Gastrocnemius medialis (tissue), 4 donors: ENCODE data around the gene SPIN3. TPM values are rescaled to one million over a fixed set of nuclear protein-coding genes. Genes with fewer than 3 reads are reported as not detected.

Source experiments
- ATAC-seq, 2 donors: fragments of 150-250 bp; one replicate each; pipeline ENCODE4 v1.9.1; 2016
- DNase-seq, 2 donors: peaks; one replicate each; pipeline ENCODE4 v3.0.0-alpha.2; 2019
- H3K27ac ChIP-seq, 4 donors: fragments of 200-600 bp; sonication (generic); 1 replicate in 1 of 4; 2 replicates in 3 of 4; pipeline ENCODE4 v1.5.1; 2016 to 2018; ENCODE audit warnings: mild to moderate bottlenecking in 2 of 4, moderate library complexity in 1 of 4
- H3K27me3 ChIP-seq, 3 donors: fragments of 200-600 bp; sonication (generic) in 2 of 3; 1 replicate in 1 of 3; 2 replicates in 2 of 3; pipeline versions ENCODE4 v1.5.1 to v1.6.0; 2016 to 2019; ENCODE audit warnings: mild to moderate bottlenecking in 1 of 3, moderate library complexity in 1 of 3
- H3K36me3 ChIP-seq, 2 donors: fragments of 200-600 bp; sonication (generic) in 1 of 2; one replicate each; pipeline ENCODE4 v1.5.1; 2017 to 2018
- H3K4me1 ChIP-seq, 2 donors: fragments of 200-600 bp; sonication (generic) in 1 of 2; one replicate each; pipeline ENCODE4 v1.5.1; 2016 to 2017; ENCODE audit warnings: mild to moderate bottlenecking in 2 of 2
- H3K4me3 ChIP-seq, 4 donors: fragments of 200-600 bp; sonication (generic) in 3 of 4; 1 replicate in 1 of 4; 2 replicates in 3 of 4; pipeline ENCODE4 v1.5.1; 2016 to 2019; ENCODE audit warnings: mild to moderate bottlenecking in 2 of 4
- H3K9me3 ChIP-seq, 3 donors: fragments of 200-600 bp; sonication (generic) in 2 of 3; 1 replicate in 1 of 3; 2 replicates in 2 of 3; pipeline ENCODE4 v1.5.1; 2016 to 2019
- CTCF ChIP-seq, 5 experiments: fragments of 450-650 bp in 3 of 5; fragments of 200-600 bp in 2 of 5; sonication (generic) in 2 of 5; IDR thresholded peaks in 4 of 5; conservative IDR thresholded peaks in 1 of 5; 1 replicate in 4 of 5; 2 replicates in 1 of 5; pipeline ENCODE4 v1.5.1; 2016 to 2019; ENCODE audit warnings: antibody characterized with exemption in 5 of 5, mild to moderate bottlenecking in 3 of 5, moderate library complexity in 3 of 5
- POLR2A ChIP-seq, 2 donors: fragments of 450-650 bp; IDR thresholded peaks; one replicate each; pipeline ENCODE4 v1.6.1; 2017; ENCODE audit warnings: antibody characterized with exemption in 2 of 2, mild to moderate bottlenecking in 2 of 2, moderate library complexity in 2 of 2
- in situ Hi-C, 4 donors: fragments of 200-750 bp; cut with MboI; loops; one replicate each; pipeline versions ENCODE4 v1.15.0 to v1.8.0; 2017; ENCODE audit warnings: low sequenced_read_pairs in 4 of 4
- intact Hi-C: fragments of 100-400 bp; cut with DNase I; formaldehyde crosslinking; loops from one replicate; pipeline ENCODE4 v1.15.1; 2023; ENCODE audit warnings: low total_unique reads
- total RNA-seq, 4 donors: library from RNA; depleted of rRNA; stranded (reverse); fragments of >200 nt; gene quantifications; one replicate each; pipeline versions ENCODE4 v1.1.0 to v1.2.3, GENCODE V29; 2016

The SPIN3 gene
- total RNA-seq, 4 donors from 2014 or later, result 0.85 to 7.4 (median 1.8) TPM

- in situ Hi-C loops, result loop anchor here in 3 of 4 donors (25.0 kb wide), 1 partner anchor 175 kb away; no protein-coding TSS in a partner anchor
- Histone ChIP-seq H3K27ac (no peak overlapping the region), H3K4me1 (no peaks in the 10 kb centered on the region), H3K36me3 (no peaks in the 10 kb centered on the region), H3K27me3 (peaks cover 0 to 5% (median 0%) of the 10 kb centered on the region in 3 donors), H3K4me3 (no peak overlapping the region), H3K9me3 (no peaks in the 10 kb centered on the region)
- ATAC-seq, result no peak
- no peak for DNase-seq
- TF ChIP-seq POLR2A (IDR thresholded peaks at IDR 0.05) (no peak), CTCF (IDR thresholded peaks at IDR 0.05 in 4 of 5, conservative IDR thresholded peaks at IDR 0.05 in 1 of 5) (no peak)
- intact Hi-C loops, result no loop called here
These were observed 7.6 kb downstream of the SPIN3 start for GRCh38 chrX:56987741-56988140.

GRCh38 chrX:56986138-56986537, 9.2 kb downstream of the SPIN3 start:
- in situ Hi-C loops (loop anchor here in 3 of 4 donors (25.0 kb wide), 1 partner anchor 174 kb away; no protein-coding TSS in a partner anchor), intact Hi-C loops (no loop called here)
- ATAC-seq (no peak), DNase-seq (no peak)
- Histone ChIP-seq H3K9me3 (no peaks in the 10 kb centered on the region), H3K27ac (no peak overlapping the region), H3K27me3 (peaks cover 0 to 5% (median 0%) of the 10 kb centered on the region in 3 donors), H3K4me1 (no peaks in the 10 kb centered on the region), H3K36me3 (no peaks in the 10 kb centered on the region), H3K4me3 (no peak overlapping the region)
- no peak for TF ChIP-seq POLR2A (IDR thresholded peaks at IDR 0.05)
- no peak for TF ChIP-seq CTCF (IDR thresholded peaks at IDR 0.05 in 4 of 5, conservative IDR thresholded peaks at IDR 0.05 in 1 of 5)

- ATAC-seq, result peak; percentile 60 to 62
These were observed 17.2 kb downstream of the SPIN3 start for GRCh38 chrX:56978172-56978571.

GRCh38 chrX:56975611-56976010, 19.7 kb downstream of the SPIN3 start:
- Histone ChIP-seq H3K27ac (no peak overlapping the region), H3K36me3 (peaks cover 0 to 5% of the 10 kb centered on the region in 2 donors), H3K27me3 (no peaks in the 10 kb centered on the region), H3K4me3 (no peak overlapping the region), H3K9me3 (no peaks in the 10 kb centered on the region), H3K4me1 (no peaks in the 10 kb centered on the region)
- intact Hi-C loops, result no loop called here
- DNase-seq (no peak), ATAC-seq (no peak)
- in situ Hi-C loops, result loop anchor here in 3 of 4 donors (25.0 kb wide), 1 partner anchor 163 kb away; no protein-coding TSS in a partner anchor
- TF ChIP-seq CTCF (IDR thresholded peaks at IDR 0.05 in 4 of 5, conservative IDR thresholded peaks at IDR 0.05 in 1 of 5), result no peak
- no peak for TF ChIP-seq POLR2A (IDR thresholded peaks at IDR 0.05)

More at GRCh38 chrX:56978172-56978571, 17.2 kb downstream of the SPIN3 start:
- TF ChIP-seq CTCF (IDR thresholded peaks at IDR 0.05 in 4 of 5, conservative IDR thresholded peaks at IDR 0.05 in 1 of 5) (peak in 4 of 5 experiments; percentile 51 to 69 (median 54)), POLR2A (IDR thresholded peaks at IDR 0.05) (no peak)
- DNase-seq, result peak; percentile 5 to 15
- no peak overlapping the region for H3K4me3 ChIP-seq
- H3K36me3 ChIP-seq, result peaks cover 0 to 5% of the 10 kb centered on the region in 2 donors
- in situ Hi-C loops, result loop anchor here in 3 of 4 donors (25.0 kb wide), 1 partner anchor 166 kb away; no protein-coding TSS in a partner anchor
- no peaks in the 10 kb centered on the region for H3K9me3 ChIP-seq
- no peak overlapping the region for H3K27ac ChIP-seq
- H3K4me1 ChIP-seq, result no peaks in the 10 kb centered on the region
- intact Hi-C loops, result loop anchor here (1.0 kb wide), 1 partner anchor 175 kb away; no protein-coding TSS in a partner anchor
- no peaks in the 10 kb centered on the region for H3K27me3 ChIP-seq
